Measurements from ENCODE around the gene ADAMTS10. TPM values are rescaled to one million over a fixed set of nuclear protein-coding genes. Genes with fewer than 3 reads are reported as not detected.

The ADAMTS10 gene
- total and polyA plus RNA-seq, 4 donors, result 1.2 to 10.1 (median 3.6) TPM

DNA sequence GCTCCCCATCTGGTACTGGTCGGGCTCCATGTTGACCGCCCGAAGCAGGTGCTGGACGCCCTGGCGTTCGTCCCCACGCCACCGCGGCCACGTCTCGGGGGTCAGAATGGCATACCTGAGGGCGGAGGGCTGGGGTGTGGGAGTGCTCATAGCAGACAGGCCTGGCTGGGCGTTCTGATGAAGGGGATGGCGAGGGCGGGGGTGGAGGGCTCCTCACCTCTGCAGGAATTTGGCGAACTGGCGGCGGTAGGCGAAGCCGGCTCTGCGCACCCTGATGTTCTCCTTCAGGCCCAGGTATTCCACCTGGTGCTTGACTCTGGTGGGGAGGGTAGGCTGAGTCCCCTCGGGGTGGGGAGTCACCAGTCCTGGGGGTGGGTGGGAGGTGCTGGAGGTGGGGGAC lies 74.2 kb downstream of the ADAMTS10 start:
- 86% methylated on average over 22 of the region's 22 CpGs for WGBS
- TF ChIP-seq GABPA (IDR thresholded peaks at IDR 0.05 in 1 of 2, conservative IDR thresholded peaks at IDR 0.05 in 1 of 2) (no peak), TAF1 (conservative IDR thresholded peaks at IDR 0.05) (no peak), CTCF (IDR thresholded peaks at IDR 0.05; ENCODE audit: low read depth, low read length, missing input control) (no peak)
- H3K9ac ChIP-seq (ENCODE audit: low read depth in 1 of 2, low read length in 2 of 2), result no peak overlapping the region
- H3K27me3 ChIP-seq (ENCODE audit: control insufficient read depth in 4 of 4, insufficient read depth in 4 of 4, low read length in 3 of 4), result no peaks in the 10 kb centered on the region
- DNase-seq (ENCODE audit: low spot score), result no peak
- H3K36me3 ChIP-seq (ENCODE audit: control insufficient read depth in 4 of 4, insufficient read depth in 3 of 4, low read depth in 1 of 4, low read length in 3 of 4), result peaks cover 0 to 2% (median 0%) of the 10 kb centered on the region in 4 donors
- H3K4me1 ChIP-seq (ENCODE audit: control insufficient read depth in 4 of 4, insufficient read depth in 4 of 4, low read length in 3 of 4), result peaks cover 0 to 4% (median 0%) of the 10 kb centered on the region in 4 donors
- no peak overlapping the region for H3K4me3 ChIP-seq (ENCODE audit: low read depth in 1 of 3, low read length in 3 of 3)
- H3K9me3 ChIP-seq (ENCODE audit: control insufficient read depth in 4 of 4, low read length in 3 of 4), result no peaks in the 10 kb centered on the region
- H3K27ac ChIP-seq (ENCODE audit: low read depth in 1 of 2, low read length in 2 of 2), result no peak overlapping the region

GRCh38 chr19:8532225-8532624 lies 78.3 kb downstream of the ADAMTS10 start:
- no peak overlapping the region for H3K4me3 ChIP-seq (ENCODE audit: low read depth in 1 of 3, low read length in 3 of 3)
- H3K27me3 ChIP-seq (ENCODE audit: control insufficient read depth in 4 of 4, insufficient read depth in 4 of 4, low read length in 3 of 4), result no peaks in the 10 kb centered on the region
- no peak overlapping the region for H3K9ac ChIP-seq (ENCODE audit: low read depth in 1 of 2, low read length in 2 of 2)
- H3K9me3 ChIP-seq (ENCODE audit: control insufficient read depth in 4 of 4, low read length in 3 of 4), result no peaks in the 10 kb centered on the region
- H3K36me3 ChIP-seq (ENCODE audit: control insufficient read depth in 4 of 4, insufficient read depth in 3 of 4, low read depth in 1 of 4, low read length in 3 of 4), result peaks cover 0 to 4% (median 2%) of the 10 kb centered on the region in 4 donors
- no peak for TF ChIP-seq FOXA1 (IDR thresholded peaks at IDR 0.05)
- TF ChIP-seq HNF4A (conservative IDR thresholded peaks at IDR 0.05), result peak; percentile 15 to 27
- no peak overlapping the region for H3K27ac ChIP-seq (ENCODE audit: low read depth in 1 of 2, low read length in 2 of 2)
- peaks cover 0 to 4% (median under 1%) of the 10 kb centered on the region in 4 donors for H3K4me1 ChIP-seq (ENCODE audit: control insufficient read depth in 4 of 4, insufficient read depth in 4 of 4, low read length in 3 of 4)
- DNase-seq (ENCODE audit: low spot score), result no peak
- 76% methylated on average over 2 of the region's 2 CpGs for WGBS

- DNase-seq (ENCODE audit: low spot score), result no peak
- Histone ChIP-seq H3K36me3 (ENCODE audit: control insufficient read depth in 4 of 4, insufficient read depth in 3 of 4, low read depth in 1 of 4, low read length in 3 of 4) (peaks cover 0 to 4% (median 1%) of the 10 kb centered on the region in 4 donors), H3K27me3 (ENCODE audit: control insufficient read depth in 4 of 4, insufficient read depth in 4 of 4, low read length in 3 of 4) (no peaks in the 10 kb centered on the region), H3K4me1 (ENCODE audit: control insufficient read depth in 4 of 4, insufficient read depth in 4 of 4, low read length in 3 of 4) (peaks cover 2 to 7% (median 6%) of the 10 kb centered on the region in 4 donors), H3K4me3 (ENCODE audit: low read depth in 1 of 3, low read length in 3 of 3) (no peak overlapping the region), H3K9me3 (ENCODE audit: control insufficient read depth in 4 of 4, low read length in 3 of 4) (no peaks in the 10 kb centered on the region), H3K27ac (ENCODE audit: low read depth in 1 of 2, low read length in 2 of 2) (no peak overlapping the region), H3K9ac (ENCODE audit: low read depth in 1 of 2, low read length in 2 of 2) (no peak overlapping the region)
- 89% methylated on average over 7 of the region's 7 CpGs for WGBS
- TF ChIP-seq TAF1 (conservative IDR thresholded peaks at IDR 0.05) (no peak), NR2F2 (IDR thresholded peaks at IDR 0.05) (no peak), RXRA (IDR thresholded peaks at IDR 0.05) (no peak), MAX (IDR thresholded peaks at IDR 0.05) (no peak), FOXA2 (IDR thresholded peaks at IDR 0.05) (no peak), SP1 (IDR thresholded peaks at IDR 0.05) (no peak), YY1 (IDR thresholded peaks at IDR 0.05) (no peak), JUND (IDR thresholded peaks at IDR 0.05) (no peak), CTCF (IDR thresholded peaks at IDR 0.05; ENCODE audit: low read depth, low read length, missing input control) (no peak), EGR1 (IDR thresholded peaks at IDR 0.05; ENCODE audit: low read depth in 2 of 2) (no peak), HNF4G (IDR thresholded peaks at IDR 0.05) (no peak), FOXA1 (IDR thresholded peaks at IDR 0.05) (no peak), RAD21 (IDR thresholded peaks at IDR 0.05) (no peak), HNF4A (conservative IDR thresholded peaks at IDR 0.05) (no peak), GABPA (IDR thresholded peaks at IDR 0.05 in 1 of 2, conservative IDR thresholded peaks at IDR 0.05 in 1 of 2) (no peak)
- TF ChIP-seq, protein P1, sequence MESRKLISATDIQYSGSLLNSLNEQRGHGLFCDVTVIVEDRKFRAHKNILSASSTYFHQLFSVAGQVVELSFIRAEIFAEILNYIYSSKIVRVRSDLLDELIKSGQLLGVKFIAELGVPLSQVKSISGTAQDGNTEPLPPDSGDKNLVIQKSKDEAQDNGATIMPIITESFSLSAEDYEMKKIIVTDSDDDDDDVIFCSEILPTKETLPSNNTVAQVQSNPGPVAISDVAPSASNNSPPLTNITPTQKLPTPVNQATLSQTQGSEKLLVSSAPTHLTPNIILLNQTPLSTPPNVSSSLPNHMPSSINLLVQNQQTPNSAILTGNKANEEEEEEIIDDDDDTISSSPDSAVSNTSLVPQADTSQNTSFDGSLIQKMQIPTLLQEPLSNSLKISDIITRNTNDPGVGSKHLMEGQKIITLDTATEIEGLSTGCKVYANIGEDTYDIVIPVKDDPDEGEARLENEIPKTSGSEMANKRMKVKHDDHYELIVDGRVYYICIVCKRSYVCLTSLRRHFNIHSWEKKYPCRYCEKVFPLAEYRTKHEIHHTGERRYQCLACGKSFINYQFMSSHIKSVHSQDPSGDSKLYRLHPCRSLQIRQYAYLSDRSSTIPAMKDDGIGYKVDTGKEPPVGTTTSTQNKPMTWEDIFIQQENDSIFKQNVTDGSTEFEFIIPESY (IDR thresholded peaks at IDR 0.05), result no peak
- TF ChIP-seq, protein P2, sequence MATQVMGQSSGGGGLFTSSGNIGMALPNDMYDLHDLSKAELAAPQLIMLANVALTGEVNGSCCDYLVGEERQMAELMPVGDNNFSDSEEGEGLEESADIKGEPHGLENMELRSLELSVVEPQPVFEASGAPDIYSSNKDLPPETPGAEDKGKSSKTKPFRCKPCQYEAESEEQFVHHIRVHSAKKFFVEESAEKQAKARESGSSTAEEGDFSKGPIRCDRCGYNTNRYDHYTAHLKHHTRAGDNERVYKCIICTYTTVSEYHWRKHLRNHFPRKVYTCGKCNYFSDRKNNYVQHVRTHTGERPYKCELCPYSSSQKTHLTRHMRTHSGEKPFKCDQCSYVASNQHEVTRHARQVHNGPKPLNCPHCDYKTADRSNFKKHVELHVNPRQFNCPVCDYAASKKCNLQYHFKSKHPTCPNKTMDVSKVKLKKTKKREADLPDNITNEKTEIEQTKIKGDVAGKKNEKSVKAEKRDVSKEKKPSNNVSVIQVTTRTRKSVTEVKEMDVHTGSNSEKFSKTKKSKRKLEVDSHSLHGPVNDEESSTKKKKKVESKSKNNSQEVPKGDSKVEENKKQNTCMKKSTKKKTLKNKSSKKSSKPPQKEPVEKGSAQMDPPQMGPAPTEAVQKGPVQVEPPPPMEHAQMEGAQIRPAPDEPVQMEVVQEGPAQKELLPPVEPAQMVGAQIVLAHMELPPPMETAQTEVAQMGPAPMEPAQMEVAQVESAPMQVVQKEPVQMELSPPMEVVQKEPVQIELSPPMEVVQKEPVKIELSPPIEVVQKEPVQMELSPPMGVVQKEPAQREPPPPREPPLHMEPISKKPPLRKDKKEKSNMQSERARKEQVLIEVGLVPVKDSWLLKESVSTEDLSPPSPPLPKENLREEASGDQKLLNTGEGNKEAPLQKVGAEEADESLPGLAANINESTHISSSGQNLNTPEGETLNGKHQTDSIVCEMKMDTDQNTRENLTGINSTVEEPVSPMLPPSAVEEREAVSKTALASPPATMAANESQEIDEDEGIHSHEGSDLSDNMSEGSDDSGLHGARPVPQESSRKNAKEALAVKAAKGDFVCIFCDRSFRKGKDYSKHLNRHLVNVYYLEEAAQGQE (IDR thresholded peaks at IDR 0.05), result no peak
- TF ChIP-seq, protein P3, sequence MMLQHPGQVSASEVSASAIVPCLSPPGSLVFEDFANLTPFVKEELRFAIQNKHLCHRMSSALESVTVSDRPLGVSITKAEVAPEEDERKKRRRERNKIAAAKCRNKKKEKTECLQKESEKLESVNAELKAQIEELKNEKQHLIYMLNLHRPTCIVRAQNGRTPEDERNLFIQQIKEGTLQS (IDR thresholded peaks at IDR 0.05), result no peak
These were observed 79.0 kb downstream of the ADAMTS10 start for GRCh38 chr19:8531470-8531869.

All from liver (tissue), 9 donors.